CD4-positive, alpha-beta T cell treated with Interleukin-17A for 1 hour (primary cell): Measurements from ENCODE around the gene MYO9A.

Source experiments
- DNase-seq: peaks from one replicate; pipeline ENCODE4 v3.0.0-alpha.2; 2020

The MYO9A gene

GRCh38 chr15:72118017-72118978, at the start of gene MYO9A, which contains the start of gene SENP8:
Gene MYO9A, minus strand, starts transcription at chr15:72118150. Its CDS starts 71,587 bp downstream, at chr15:72046563.
Gene SENP8, plus strand, starts transcription at chr15:72118403. Its CDS starts 21,221 bp downstream, at chr15:72139624.
- DNase-seq, result peak; percentile 99

GRCh38 chr15:72167445-72167844, 49.5 kb upstream of the MYO9A start:
- no peak for DNase-seq

GRCh38 chr15:72166716-72167417, 48.9 kb upstream of the MYO9A start:
- DNase-seq, result no peak

- no peak for DNase-seq
Observed at GRCh38 chr15:72163719-72164118, 45.8 kb upstream of the MYO9A start.

GRCh38 chr15:72162569-72162968, 44.6 kb upstream of the MYO9A start:
- DNase-seq, result no peak

- DNase-seq, result no peak
Observed at GRCh38 chr15:72161361-72162132, 43.6 kb upstream of the MYO9A start.

GRCh38 chr15:72160696-72161245, 42.8 kb upstream of the MYO9A start:
- DNase-seq, result no peak

GRCh38 chr15:72156928-72157327, 39.0 kb upstream of the MYO9A start:
- DNase-seq, result no peak

GRCh38 chr15:72155635-72156616, 38.0 kb upstream of the MYO9A start:
- DNase-seq, result peak; percentile 78

- no peak for DNase-seq
Observed at GRCh38 chr15:72155003-72155621, 37.2 kb upstream of the MYO9A start.

- DNase-seq, result no peak
Observed at GRCh38 chr15:72154316-72154715, 36.4 kb upstream of the MYO9A start.

- no peak for DNase-seq
Observed at GRCh38 chr15:72153269-72154000, 35.5 kb upstream of the MYO9A start.

GRCh38 chr15:72147418-72147817, 29.5 kb upstream of the MYO9A start:
- DNase-seq, result no peak

- no peak for DNase-seq
Observed at GRCh38 chr15:72146934-72147333, 29.0 kb upstream of the MYO9A start.

- DNase-seq, result no peak
Observed at GRCh38 chr15:72146221-72146620, 28.3 kb upstream of the MYO9A start.

- DNase-seq, result no peak
Observed at GRCh38 chr15:72141171-72142084, 23.5 kb upstream of the MYO9A start.

GRCh38 chr15:72140088-72140487, 22.1 kb upstream of the MYO9A start:
- DNase-seq, result no peak

GRCh38 chr15:72139667-72140066, 21.7 kb upstream of the MYO9A start:
- DNase-seq, result no peak
